ENCODE data around the gene GTF2F2. TPM values are rescaled to one million over a fixed set of nuclear protein-coding genes. Genes with fewer than 3 reads are reported as not detected.
"Not testable (repeated sequence)": the region's sequence is repeated elsewhere in the genome, so short reads cannot be mapped to it uniquely, and the experiment has no call there.

Gene GTF2F2
- total RNA-seq, 4 donors from 2014 or later = 24.5 to 35.0 (median 30.5) TPM

- no peaks in the 10 kb centered on the region for H3K4me1 ChIP-seq
- WGBS = 95% methylated on average over 3 of the region's 3 CpGs
- TF ChIP-seq CTCF (IDR thresholded peaks at IDR 0.05) (no peak), EP300 (IDR thresholded peaks at IDR 0.05) (no peak)
- H3K27me3 ChIP-seq = no peaks in the 10 kb centered on the region
- no peaks in the 10 kb centered on the region for H3K9me3 ChIP-seq
- no peak overlapping the region for H3K4me3 ChIP-seq
- no peak for DNase-seq (ENCODE audit: low spot score in 2 of 2)
- H3K36me3 ChIP-seq = peaks cover 7% of the 10 kb centered on the region
- H3K27ac ChIP-seq = no peak overlapping the region
These were observed 60.0 kb downstream of the GTF2F2 start for GRCh38 chr13:45180303-45180702.

GRCh38 chr13:45180713-45181601, 60.6 kb downstream of the GTF2F2 start:
- Histone ChIP-seq H3K36me3 (peaks cover 7% of the 10 kb centered on the region), H3K4me3 (no peak overlapping the region), H3K9me3 (no peaks in the 10 kb centered on the region), H3K27me3 (no peaks in the 10 kb centered on the region), H3K4me1 (no peaks in the 10 kb centered on the region), H3K27ac (no peak overlapping the region)
- WGBS = 89% methylated on average over 7 of the region's 7 CpGs
- no peak for DNase-seq (ENCODE audit: low spot score in 2 of 2)
- no peak for TF ChIP-seq CTCF (IDR thresholded peaks at IDR 0.05)
- TF ChIP-seq POLR2A (IDR thresholded peaks at IDR 0.05) = no peak
- TF ChIP-seq POLR2AphosphoS5 (IDR thresholded peaks at IDR 0.05) = no peak
- TF ChIP-seq EP300 (IDR thresholded peaks at IDR 0.05) = no peak

GRCh38 chr13:45184693-45185092, 64.4 kb downstream of the GTF2F2 start:
- 90% methylated on average over 5 of the region's 5 CpGs for WGBS
- no peaks in the 10 kb centered on the region for H3K9me3 ChIP-seq
- H3K4me3 ChIP-seq = no peak overlapping the region
- peaks cover 7% of the 10 kb centered on the region for H3K36me3 ChIP-seq
- no peaks in the 10 kb centered on the region for H3K4me1 ChIP-seq
- TF ChIP-seq EP300 (IDR thresholded peaks at IDR 0.05) (no peak), CTCF (IDR thresholded peaks at IDR 0.05) (no peak), POLR2A (IDR thresholded peaks at IDR 0.05) (no peak), POLR2AphosphoS5 (IDR thresholded peaks at IDR 0.05) (no peak)
- DNase-seq (ENCODE audit: low spot score in 2 of 2) = no peak
- H3K27me3 ChIP-seq = no peaks in the 10 kb centered on the region
- no peak overlapping the region for H3K27ac ChIP-seq

- Histone ChIP-seq H3K36me3 (peaks cover 7% of the 10 kb centered on the region), H3K27me3 (no peaks in the 10 kb centered on the region), H3K4me3 (no peak overlapping the region), H3K27ac (no peak overlapping the region), H3K9me3 (no peaks in the 10 kb centered on the region), H3K4me1 (no peaks in the 10 kb centered on the region)
- TF ChIP-seq POLR2AphosphoS5 (IDR thresholded peaks at IDR 0.05) = no peak
- TF ChIP-seq CTCF (IDR thresholded peaks at IDR 0.05) = no peak
- no peak for DNase-seq (ENCODE audit: low spot score in 2 of 2)
- WGBS = 78% methylated on average over 2 of the region's 2 CpGs
These were observed 65.0 kb downstream of the GTF2F2 start for GRCh38 chr13:45185286-45185685.

GRCh38 chr13:45189077-45189476, 68.8 kb downstream of the GTF2F2 start:
- H3K27me3 ChIP-seq; H3K4me1 ChIP-seq; H3K4me3 ChIP-seq; H3K9me3 ChIP-seq; H3K27ac ChIP-seq; H3K36me3 ChIP-seq; DNase-seq (ENCODE audit: low spot score in 2 of 2): not testable (repeated sequence)
- WGBS = 95% methylated on average over 4 of the region's 4 CpGs

GRCh38 chr13:45189511-45189910, 69.2 kb downstream of the GTF2F2 start:
- H3K27me3 ChIP-seq; H3K4me3 ChIP-seq; H3K36me3 ChIP-seq; DNase-seq (ENCODE audit: low spot score in 2 of 2); H3K4me1 ChIP-seq; H3K9me3 ChIP-seq; H3K27ac ChIP-seq: not testable (repeated sequence)
